T-helper 9 cell (primary cell): Measurements from ENCODE around the gene OR2AG2.

ENCODE experiments used
- DNase-seq: peaks from one replicate; pipeline ENCODE4 v3.0.0-alpha.2; 2020

The OR2AG2 gene

DNA sequence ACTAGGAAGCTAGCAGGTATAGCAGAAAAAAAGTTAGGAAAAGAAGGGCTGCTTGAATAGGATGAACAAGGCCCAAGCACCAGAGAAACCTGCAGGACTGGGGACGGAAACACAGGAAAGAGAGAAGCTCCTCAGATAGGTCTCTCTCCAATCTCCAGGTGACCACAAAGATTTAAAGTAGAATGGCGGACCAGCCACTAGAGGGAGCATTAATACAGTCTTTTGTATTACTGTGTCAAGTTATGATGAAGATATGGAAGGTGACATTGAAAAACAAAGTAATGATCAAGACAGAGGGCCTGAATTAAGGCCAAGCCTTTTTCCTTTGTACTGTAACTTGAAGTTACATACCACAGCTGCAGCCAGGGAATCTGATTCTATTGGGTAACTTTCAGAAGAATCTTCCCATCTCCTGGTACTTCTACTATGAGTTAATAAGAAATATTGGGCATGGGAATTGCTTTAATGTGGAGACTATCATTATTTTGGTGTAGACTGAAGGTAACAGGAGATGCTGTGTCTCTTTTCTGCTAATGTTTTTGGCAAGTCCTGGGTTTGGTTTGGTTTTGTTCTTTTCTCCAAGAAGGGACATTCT, 33.8 kb downstream of the OR2AG2 start:
- DNase-seq: peak; percentile 56

DNA sequence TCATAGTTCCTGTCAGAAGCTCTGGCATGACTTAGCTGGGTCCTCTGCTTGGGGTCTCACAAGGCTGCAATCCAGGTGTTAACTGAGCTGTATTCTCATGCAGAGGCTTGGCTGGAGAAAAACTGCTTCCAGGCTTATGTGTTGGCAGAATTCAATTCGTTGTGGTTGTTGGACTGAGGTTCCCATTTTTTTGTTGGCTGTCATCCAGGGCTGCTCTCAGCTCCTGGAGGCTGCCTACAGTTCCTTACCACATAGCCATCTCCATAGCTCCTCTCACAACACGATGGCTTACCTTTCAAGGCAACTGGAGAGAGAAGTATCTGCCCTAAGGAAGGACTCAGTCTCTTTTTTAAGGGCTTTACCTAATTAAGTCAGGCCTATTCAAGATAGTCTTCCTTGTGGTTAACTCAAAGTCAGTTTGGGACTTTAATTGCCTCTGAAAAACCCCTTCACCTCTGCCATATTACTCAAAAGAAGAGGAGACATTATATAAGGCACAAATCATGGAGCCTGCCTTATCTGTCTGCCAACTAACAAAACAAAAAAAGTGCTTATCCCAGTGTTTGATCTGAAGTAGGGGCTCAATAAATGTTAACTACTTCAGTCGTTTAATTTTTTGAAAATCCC, 35.2 kb downstream of the OR2AG2 start:
- DNase-seq: no peak

DNA sequence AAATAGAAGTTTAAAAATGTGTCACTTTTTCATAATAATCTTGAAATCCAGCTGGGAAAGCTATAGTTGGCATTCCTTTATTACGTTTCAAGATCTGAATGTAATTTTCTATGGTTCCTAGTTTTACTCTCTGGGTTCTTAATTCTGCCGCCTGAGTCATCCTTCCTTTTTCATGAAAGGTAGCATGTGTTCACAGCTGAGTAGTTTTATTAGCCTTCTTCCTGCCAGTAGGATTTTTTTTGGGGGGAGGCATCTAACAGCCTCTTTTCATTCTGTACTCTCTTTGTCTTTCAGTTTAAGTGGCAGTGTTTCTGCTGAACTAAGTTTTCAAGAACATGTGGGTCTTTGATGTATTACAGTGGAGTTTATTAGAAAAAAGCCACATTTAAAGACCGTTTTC, 36.5 kb downstream of the OR2AG2 start:
- no peak for DNase-seq

DNA sequence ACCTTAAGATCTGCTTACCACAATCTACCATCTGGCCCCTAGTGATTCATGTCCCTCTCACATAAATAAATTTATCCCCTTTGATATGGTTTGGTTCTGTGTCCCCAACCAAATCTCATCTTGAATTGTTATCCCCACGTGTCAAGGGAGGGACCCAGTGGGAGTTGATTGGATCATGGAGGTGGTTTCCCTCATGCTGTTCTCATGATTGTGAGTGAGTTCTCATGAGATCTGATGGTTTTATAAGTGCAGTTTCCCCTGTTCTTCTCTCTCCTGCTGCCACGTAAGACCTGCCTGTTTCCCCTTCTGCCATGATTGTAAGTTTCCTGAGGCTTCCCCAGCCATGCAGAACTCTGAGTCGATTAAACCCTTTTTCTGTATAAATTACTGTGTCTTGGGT, 37.2 kb downstream of the OR2AG2 start:
- no peak for DNase-seq

DNA sequence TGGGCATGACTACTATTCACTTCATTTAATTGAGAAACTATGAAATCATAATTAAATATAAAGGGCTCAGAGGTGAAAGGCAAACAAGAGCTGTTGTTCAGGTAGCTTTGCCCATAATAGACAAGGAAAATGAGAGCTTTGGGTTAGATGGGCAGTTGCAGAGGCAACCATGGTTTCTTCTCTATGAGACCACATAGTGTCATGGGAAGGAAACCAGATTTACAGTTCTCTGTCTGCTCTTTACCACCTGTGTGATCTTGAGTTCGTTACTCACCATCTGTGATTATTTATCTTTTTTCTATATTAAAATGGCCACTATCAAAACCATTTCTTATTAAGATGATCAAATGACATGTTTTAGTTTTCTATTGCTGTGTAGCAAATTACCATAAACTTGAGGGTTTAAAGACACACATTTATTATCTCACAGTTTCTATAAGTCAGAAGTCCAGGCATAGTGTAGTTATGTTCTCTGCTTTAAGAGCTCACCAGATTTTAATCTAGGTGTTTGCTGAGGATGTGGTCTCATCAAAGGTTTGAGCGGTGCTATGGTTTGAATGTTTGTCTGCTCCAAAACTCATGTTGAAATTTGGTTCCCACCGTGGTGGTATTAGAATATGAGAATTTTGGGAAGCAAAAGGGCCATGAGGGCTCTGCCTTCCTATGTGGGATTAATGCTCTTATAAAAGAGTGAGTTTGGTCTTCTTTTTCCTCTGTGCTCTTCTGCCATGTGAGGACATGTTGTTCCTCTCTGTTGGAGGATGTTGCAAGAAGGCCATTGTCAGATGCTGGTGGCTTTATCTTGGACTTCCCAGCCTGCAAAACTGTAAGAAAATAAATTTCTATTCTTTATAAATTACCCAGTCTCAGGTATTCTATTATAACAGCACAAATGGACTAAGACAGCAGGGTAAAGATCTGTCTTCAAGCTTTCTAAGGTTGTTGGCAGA, 38.2 kb downstream of the OR2AG2 start:
- no peak for DNase-seq

DNA sequence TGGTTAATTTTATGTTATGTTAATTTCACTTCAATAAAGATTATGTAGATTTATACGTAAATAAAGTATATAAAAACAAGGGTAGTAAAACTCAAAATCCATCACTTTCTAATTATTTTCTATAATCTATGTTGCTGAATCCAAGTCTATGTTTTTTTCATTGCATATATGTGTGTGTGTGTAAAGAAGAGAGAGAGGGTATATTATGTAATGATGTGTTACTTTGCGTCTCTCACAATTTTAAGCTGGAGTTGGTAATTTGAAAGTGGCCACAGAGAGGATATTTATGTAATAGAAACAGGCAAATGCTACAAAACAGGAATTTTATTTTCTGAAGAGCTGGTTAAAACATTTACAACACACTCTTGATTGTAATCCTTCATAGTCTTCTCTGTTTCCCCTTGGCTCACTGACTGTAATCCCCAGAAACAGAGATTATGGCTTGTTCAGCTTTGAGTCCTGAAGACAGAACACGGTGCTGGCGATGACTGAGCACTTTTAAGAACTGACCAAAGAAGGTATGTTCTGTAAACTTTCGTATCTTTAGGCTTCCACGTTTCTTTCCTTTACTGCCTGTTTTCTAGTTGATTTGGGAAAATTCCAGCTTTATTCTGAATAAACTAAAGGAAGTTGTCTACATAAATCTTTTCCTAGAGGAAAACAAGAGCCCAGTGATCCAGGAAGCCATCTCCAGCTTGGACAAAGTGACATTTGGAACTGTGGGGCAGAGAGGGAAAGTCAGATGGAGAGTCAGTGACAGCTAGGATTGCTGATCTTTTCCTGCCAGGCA, 43.6 kb downstream of the OR2AG2 start:
- DNase-seq: no peak

DNA sequence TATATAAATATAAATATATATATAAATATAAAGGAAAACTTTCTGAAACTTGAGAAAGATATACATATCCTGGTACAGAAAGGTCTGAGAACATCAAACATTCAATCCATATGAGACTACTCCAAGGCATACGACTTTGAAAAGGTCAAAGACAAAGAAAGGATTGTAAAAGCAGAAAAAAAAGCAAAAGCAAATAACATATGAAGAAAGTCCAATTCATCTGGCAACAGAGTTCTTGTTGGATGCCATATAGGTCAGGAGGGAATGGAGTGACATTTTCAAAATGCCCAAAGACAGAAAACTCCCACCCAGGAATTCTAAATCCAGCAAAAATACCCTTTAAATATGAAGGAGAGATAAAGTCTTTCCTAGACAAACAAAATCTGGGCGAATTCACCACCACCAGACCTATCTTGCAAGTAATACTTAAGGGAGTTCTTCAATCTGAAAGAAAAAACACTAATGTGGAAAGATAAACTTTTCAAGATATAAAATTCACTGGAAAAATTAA, 46.3 kb downstream of the OR2AG2 start:
- no peak for DNase-seq

DNA sequence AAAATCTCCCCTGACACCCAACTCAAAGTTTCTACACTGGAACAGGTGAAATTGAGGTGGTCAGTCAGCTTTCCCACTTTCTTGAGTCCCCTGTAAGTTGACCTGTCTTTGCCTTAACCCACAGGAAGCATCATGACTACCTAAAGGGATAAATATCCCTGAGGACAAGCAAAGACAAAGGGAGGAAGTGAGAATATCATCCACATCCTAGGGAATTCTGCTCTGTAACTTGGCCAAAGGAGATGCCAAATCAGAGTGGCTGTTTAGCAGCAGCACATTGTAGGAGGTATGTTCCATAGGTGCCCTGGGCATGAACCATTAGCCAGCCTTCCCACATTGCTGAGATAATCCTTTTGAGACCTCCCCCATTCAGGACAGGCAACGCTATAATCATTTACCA, 47.8 kb downstream of the OR2AG2 start:
- DNase-seq: no peak

DNA sequence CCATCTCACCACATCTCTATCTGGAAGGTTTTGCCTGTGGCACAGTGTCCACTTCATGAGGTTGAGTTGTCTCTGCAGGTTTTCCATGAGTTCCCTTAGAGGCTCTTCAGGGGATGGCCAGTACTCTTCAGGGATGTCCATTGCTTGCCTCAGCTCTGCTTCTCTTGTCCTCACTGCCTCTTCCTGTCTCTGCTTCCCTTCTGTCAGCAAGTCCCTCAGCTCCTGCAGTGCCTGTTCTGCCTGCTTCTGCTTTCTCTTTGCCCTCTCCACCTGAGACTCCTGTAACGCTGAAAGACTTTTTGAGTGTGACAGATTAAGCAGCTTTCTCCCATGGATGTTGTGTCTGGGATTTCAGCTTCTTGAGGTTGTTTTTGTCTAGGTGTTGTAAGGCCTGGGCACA, 50.4 kb downstream of the OR2AG2 start:
- DNase-seq: no peak

DNA sequence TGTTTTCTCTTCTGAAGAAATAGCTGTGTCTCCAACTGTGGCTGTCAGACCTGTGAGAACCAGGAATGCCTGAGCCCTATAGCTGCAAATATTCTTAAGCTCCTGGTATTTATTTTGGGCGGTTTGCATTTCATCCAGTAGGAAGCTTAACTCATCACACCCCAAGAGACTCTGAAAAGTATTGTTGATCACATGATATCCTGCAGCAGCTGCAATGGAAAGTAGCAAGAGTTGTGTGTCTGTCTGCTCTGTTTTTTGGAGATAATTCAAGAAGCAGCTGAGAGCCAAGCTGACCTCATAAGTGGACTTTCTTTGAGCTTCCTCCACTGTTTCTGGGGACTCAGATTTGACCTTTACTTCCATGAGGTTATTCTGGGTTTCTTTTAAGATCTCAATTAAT, 52.2 kb downstream of the OR2AG2 start:
- no peak for DNase-seq

DNA sequence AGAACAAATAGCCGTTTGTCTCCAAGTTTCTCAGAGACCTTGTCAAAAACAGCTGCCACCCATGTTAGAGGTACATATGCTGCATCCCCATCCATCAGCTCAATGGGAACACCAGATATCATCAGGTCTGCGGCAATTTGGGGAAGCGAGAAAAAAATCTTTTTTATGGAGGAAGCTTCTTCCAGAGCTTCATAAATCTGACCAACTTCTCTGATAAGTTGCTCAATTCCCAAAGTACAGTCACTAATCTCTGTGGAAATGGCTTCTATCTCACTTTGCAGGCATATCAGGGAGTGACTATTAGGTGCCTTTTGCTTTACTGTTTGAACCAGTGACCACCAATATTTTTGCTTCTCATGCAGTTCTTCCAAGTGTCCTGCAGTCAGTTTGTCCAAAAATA, 54.4 kb downstream of the OR2AG2 start:
- DNase-seq: no peak
